Ectodermal cell (in vitro differentiated cells): ENCODE measurements around the gene ARF6.

ENCODE experiments used
- H3K27ac ChIP-seq: 2 replicates; pipeline ENCODE4 v1.7.0; 2013; ENCODE audit warnings: mild to moderate bottlenecking, low read depth, low read length; ENCODE audit not compliant: insufficient read depth, poor library complexity, severe bottlenecking
- H3K27me3 ChIP-seq: 2 replicates; pipeline ENCODE4 v1.7.0; 2013; ENCODE audit warnings: mild to moderate bottlenecking, low read length; ENCODE audit not compliant: insufficient read depth, control insufficient read depth, poor library complexity, severe bottlenecking
- H3K36me3 ChIP-seq: one replicate; pipeline ENCODE4 v1.7.0; 2013; ENCODE audit warnings: low read length; ENCODE audit not compliant: control insufficient read depth, insufficient read depth
- H3K4me1 ChIP-seq: one replicate; pipeline ENCODE4 v1.7.0; 2013; ENCODE audit warnings: low read length; ENCODE audit not compliant: control insufficient read depth, insufficient read depth
- H3K4me3 ChIP-seq: 2 replicates; pipeline ENCODE4 v1.7.0; 2013; ENCODE audit warnings: low read depth, low read length, control low read depth; ENCODE audit not compliant: insufficient read depth
- H3K9me3 ChIP-seq: 2 replicates; pipeline ENCODE4 v1.7.0; 2013; ENCODE audit warnings: mild to moderate bottlenecking, low read length, moderate library complexity; ENCODE audit not compliant: control insufficient read depth
- WGBS, 2 experiments: methylation state at CpG; one replicate each; pipeline ENCODE4 v1.1.7; 2013; ENCODE audit warnings: missing lambda C conversion rate in 2 of 2; 5-methylcytosine and 5-hydroxymethylcytosine counted together

ARF6 gene

DNA sequence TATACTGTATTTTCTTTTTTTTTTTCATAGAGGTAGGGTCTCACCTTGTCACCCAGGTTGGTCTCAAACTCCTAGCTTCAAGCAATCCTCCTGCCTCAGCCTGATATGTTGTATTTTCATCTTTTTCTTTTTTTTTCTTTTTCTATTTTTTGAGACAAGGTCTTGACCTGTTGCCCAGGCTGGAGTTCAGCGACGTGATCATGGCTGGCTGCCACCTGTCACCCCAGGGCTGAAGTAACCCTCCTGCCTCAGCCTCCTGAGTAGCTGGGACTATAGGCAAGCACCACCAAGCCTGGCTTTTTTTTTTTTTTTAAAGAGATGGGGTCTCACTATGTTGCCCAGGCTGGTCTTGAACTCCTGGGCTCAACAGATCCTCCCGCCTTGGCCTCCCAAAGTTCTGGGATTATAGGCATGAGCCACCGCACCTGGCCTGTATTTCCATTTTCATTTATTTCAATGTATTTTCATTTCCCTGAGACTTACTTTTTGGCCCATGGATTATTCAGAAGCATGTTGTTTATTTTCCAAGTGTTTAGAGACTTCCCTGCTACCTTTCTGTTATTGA, 16.2 kb upstream of the ARF6 start:
- WGBS, 2 experiments: 70 to 73% methylated on average over 4 of the region's 4 CpGs
- H3K4me3 ChIP-seq: no peak overlapping the region
- no peak overlapping the region for H3K27ac ChIP-seq
- H3K27me3 ChIP-seq: no peaks in the 10 kb centered on the region
- H3K36me3 ChIP-seq: no peaks in the 10 kb centered on the region
- H3K9me3 ChIP-seq: no peaks in the 10 kb centered on the region
- no peaks in the 10 kb centered on the region for H3K4me1 ChIP-seq

DNA sequence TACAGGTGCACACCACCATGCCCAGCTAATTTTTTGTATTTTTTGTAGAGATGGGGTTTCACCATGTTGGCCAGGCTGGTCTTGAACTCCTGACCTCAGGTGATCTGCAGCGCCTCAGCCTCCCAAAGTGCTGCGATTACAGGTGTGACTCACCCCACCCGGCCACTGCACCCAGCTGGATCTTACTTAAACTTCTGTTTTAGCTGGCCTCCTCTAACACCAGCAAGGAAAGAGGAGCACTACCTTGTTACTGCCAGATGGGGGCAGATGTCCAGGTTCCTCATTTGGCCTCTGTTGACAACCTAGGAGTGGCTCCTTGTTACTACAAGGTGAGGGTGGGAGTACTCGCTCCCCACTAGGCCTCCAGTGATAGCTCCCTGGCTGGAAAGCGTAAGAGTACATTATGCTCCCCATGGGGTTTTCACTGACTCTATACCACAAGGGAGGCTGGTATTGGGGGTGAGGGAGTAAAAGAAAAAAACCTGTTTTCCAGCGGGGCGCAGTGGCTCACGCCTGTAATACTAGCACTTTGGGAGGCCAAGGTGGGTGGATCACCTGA, 13.2 kb upstream of the ARF6 start:
- Histone ChIP-seq H3K4me1 (no peaks in the 10 kb centered on the region), H3K27ac (no peak overlapping the region), H3K36me3 (no peaks in the 10 kb centered on the region), H3K27me3 (no peaks in the 10 kb centered on the region), H3K9me3 (no peaks in the 10 kb centered on the region), H3K4me3 (no peak overlapping the region)
- WGBS, 2 experiments: 79 to 80% methylated on average over 8 of the region's 8 CpGs

DNA sequence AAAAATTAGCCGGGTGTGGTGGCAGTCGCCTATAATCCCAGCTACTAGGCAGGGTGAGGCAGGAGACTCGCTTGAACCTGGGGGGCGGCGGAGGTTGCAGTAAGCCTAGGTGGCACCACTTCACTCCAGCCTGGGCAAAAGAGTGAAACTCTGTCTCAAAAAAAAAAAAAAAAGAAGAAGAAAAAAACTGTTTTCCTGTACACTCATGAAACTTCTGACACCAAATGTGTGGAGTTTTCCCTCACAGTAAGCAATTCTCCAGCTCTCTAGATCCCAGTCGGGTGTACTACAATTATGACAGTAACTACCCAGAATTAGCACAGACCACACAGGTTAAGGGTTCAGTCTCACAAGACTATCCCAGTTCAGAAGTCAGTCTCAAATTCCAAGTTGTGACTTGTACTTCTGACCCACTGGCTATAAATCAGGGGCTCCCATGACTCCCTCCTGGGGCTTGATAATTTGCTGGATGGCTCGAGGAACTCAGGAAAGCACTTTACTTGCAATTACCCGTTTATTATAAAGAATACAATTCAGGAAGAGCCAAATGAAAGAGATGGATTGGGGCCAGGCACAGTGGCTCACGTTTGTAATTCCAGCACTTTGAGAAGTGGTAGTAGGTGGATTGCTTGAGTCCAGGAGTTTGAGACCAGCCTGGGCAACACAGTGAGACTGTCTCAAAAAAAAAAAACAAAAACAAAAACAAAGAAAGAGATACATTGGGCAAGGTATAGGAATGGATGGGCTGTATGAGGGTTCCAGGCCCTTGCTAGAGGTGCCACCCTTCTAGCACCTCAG, 12.4 kb upstream of the ARF6 start:
- H3K9me3 ChIP-seq: no peaks in the 10 kb centered on the region
- H3K27ac ChIP-seq: no peak overlapping the region
- no peak overlapping the region for H3K4me3 ChIP-seq
- 89 to 94% methylated on average over 9 of the region's 9 CpGs for WGBS, 2 experiments
- H3K27me3 ChIP-seq: no peaks in the 10 kb centered on the region
- H3K4me1 ChIP-seq: no peaks in the 10 kb centered on the region
- H3K36me3 ChIP-seq: no peaks in the 10 kb centered on the region

DNA sequence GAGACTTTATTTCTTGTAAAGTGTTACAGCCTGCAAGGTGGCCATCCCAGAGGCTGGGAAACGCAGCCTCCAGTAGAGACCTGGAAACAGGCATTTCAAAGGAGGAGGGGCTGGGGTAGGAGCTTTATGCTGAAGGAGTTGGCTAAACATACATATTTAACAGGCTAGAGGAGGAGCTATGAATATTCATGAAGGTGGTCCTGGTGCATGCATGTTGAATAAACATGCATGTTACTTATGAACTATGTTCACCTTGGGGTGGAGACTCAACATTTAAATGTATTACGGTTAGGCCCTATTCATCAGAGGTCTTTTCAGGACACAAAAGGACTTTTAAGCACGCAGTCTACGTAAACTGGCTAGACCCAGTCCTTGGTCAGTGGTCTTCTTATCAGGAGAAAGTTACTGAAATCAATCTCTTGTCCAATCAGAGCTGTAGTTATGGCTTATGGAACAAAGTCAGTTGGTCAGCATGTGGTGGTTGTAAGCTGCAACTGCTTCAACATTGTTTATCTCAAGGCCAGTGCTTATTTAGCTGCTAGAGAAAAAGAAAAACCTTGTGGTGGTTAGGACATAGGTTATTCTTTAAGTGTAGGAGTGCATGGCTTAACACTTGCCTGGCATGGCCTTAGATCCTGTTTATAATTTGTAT, 11.4 kb upstream of the ARF6 start:
- Histone ChIP-seq H3K4me1 (no peaks in the 10 kb centered on the region), H3K27ac (no peak overlapping the region), H3K27me3 (no peaks in the 10 kb centered on the region), H3K36me3 (no peaks in the 10 kb centered on the region), H3K4me3 (no peak overlapping the region), H3K9me3 (no peaks in the 10 kb centered on the region)
- WGBS, 2 experiments: 93 to 97% methylated on average over 4 of the region's 4 CpGs

DNA sequence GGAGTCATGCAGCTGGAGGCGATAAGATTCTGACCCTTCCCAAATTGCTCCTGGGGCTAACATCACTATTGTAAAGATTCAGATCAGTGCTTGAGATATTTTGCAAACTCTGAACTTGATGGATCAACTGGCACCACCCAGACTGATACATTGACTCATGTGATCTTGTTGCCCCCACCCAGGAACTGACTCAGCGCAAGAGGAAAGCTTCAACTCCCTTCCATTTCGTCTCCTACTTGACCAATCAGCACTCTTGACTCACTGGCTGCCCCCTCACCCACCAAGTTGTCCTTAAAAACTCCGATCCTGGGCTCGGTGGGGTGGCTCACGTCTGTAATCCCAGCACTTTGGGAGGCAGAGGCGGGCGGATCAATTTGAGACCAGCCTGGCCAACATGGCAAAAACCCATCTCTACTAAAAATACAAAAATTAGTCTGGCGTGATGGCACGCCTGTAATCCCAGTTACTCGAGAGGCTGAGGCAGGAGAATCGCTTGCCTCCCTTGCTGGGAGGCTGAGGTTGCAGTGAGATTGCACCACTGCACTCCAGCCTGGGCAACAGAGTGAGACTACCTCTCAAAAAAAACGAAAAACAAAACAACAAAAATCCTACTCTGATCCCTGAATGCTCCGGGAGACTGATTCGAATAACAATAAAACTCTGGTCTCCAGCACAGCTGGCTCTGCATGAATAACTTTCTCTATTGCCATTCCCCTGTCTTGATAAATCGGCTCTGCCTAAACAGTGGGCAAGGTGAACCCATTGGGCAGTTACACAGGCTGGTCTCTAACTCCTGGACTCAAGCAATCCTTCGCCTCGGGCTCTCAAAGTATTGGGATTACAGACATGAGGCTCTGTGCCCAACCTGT, 9.8 kb upstream of the ARF6 start:
- Histone ChIP-seq H3K27me3 (no peaks in the 10 kb centered on the region), H3K9me3 (no peaks in the 10 kb centered on the region), H3K4me3 (no peak overlapping the region), H3K4me1 (no peaks in the 10 kb centered on the region), H3K36me3 (no peaks in the 10 kb centered on the region), H3K27ac (no peak overlapping the region)
- 75% methylated on average over 18 of the region's 18 CpGs for WGBS, 2 experiments

DNA sequence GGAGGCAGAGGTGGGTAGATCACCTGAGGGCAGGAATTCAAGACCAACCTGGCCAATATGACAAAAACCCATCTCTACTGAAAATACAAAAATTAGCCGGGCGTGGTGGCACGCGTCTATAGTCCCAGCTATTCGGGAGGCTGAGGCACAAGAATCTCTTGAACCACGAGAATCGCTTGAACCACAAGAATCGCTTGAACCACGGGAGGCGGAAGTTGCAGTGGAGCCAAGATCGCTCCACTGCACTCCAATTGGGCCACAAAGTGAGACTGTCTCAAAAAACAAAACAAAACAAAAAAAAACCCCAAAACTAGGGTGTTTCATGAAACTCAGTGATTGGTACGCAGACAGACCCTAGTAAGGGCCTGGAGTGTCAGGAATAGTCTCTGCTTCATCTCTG, 6.4 kb upstream of the ARF6 start:
- Histone ChIP-seq H3K27ac (no peak overlapping the region), H3K9me3 (no peaks in the 10 kb centered on the region)
- 91 to 93% methylated on average over 12 of the region's 12 CpGs for WGBS, 2 experiments

DNA sequence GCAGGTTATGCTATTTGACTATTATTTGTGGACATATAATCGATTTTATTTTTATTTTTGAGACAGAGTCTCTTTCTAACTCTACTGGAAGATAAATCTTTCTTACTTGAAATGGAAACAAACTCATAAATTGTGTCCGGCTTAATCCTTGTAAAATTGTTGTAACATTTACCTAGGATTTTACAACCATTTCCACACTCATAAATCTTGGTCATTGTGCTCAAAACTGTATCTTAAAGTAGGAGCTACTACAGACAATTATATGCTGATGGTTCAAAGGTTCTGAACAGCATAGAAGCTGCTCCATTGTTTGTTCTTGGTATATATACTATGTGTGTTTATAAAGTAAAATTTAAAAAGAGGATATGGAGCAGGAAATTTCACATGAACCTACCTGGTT, 4.6 kb upstream of the ARF6 start:
- H3K27me3 ChIP-seq: no peaks in the 10 kb centered on the region
- no peaks in the 10 kb centered on the region for H3K4me1 ChIP-seq
- no peaks in the 10 kb centered on the region for H3K9me3 ChIP-seq
- no peaks in the 10 kb centered on the region for H3K36me3 ChIP-seq
- H3K27ac ChIP-seq: no peak overlapping the region
- 83 to 97% methylated on average over 1 to 2 of the region's 2 CpGs for WGBS, 2 experiments
- no peak overlapping the region for H3K4me3 ChIP-seq

More for the DNA sequence above, 6.4 kb upstream of the ARF6 start:
- no peaks in the 10 kb centered on the region for H3K4me1 ChIP-seq
- H3K4me3 ChIP-seq: no peak overlapping the region
- no peaks in the 10 kb centered on the region for H3K27me3 ChIP-seq
- H3K36me3 ChIP-seq: no peaks in the 10 kb centered on the region

DNA sequence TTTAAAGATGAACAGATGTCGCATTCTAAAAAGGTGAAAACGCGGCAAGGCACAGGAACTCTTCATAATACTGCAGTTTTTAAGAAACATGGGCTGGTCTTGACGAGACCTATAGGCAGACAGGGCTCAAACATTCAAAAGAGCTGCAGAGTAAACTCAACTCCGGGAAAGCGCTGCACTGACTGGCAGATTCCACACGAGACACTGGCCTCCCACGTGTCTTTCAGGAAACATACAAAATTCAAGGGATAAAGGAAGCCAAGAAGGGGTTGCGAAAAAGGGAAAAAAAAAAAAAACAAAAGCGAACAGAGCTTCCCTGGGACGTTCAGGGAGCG, 614 bp upstream of the ARF6 start:
- Histone ChIP-seq H3K36me3 (no peaks in the 10 kb centered on the region), H3K4me3 (peak overlapping the region; percentile 91), H3K9me3 (no peaks in the 10 kb centered on the region), H3K4me1 (peaks cover 10% of the 10 kb centered on the region), H3K27me3 (no peaks in the 10 kb centered on the region), H3K27ac (peak overlapping the region; percentile 90)
- WGBS, 2 experiments: 10 to 12% methylated on average over 12 of the region's 12 CpGs

DNA sequence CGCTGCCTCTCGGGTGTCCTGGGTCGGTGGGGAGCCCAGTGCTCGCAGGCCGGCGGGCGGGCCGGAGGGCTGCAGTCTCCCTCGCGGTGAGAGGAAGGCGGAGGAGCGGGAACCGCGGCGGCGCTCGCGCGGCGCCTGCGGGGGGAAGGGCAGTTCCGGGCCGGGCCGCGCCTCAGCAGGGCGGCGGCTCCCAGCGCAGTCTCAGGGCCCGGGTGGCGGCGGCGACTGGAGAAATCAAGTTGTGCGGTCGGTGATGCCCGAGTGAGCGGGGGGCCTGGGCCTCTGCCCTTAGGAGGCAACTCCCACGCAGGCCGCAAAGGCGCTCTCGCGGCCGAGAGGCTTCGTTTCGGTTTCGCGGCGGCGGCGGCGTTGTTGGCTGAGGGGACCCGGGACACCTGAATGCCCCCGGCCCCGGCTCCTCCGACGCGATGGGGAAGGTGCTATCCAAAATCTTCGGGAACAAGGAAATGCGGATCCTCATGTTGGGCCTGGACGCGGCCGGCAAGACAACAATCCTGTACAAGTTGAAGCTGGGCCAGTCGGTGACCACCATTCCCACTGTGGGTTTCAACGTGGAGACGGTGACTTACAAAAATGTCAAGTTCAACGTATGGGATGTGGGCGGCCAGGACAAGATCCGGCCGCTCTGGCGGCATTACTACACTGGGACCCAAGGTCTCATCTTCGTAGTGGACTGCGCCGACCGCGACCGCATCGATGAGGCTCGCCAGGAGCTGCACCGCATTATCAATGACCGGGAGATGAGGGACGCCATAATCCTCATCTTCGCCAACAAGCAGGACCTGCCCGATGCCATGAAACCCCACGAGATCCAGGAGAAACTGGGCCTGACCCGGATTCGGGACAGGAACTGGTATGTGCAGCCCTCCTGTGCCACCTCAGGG, 679 bp downstream of the ARF6 start:
- no peaks in the 10 kb centered on the region for H3K9me3 ChIP-seq
- no peaks in the 10 kb centered on the region for H3K36me3 ChIP-seq
- WGBS, 2 experiments: 1% methylated on average over 85 of the region's 85 CpGs
- H3K4me1 ChIP-seq: peaks cover 10% of the 10 kb centered on the region
- peak overlapping the region; percentile 91 for H3K4me3 ChIP-seq
- no peaks in the 10 kb centered on the region for H3K27me3 ChIP-seq
- H3K27ac ChIP-seq: peak overlapping the region; percentile 90
